ENCODE results near the gene RPL18. TPM values are rescaled to one million over a fixed set of nuclear protein-coding genes. Genes with fewer than 3 reads are reported as not detected.

RPL18 gene
- total and polyA plus RNA-seq, 2 experiments from 2014 or later = 1,898 to 2,011 TPM

DNA sequence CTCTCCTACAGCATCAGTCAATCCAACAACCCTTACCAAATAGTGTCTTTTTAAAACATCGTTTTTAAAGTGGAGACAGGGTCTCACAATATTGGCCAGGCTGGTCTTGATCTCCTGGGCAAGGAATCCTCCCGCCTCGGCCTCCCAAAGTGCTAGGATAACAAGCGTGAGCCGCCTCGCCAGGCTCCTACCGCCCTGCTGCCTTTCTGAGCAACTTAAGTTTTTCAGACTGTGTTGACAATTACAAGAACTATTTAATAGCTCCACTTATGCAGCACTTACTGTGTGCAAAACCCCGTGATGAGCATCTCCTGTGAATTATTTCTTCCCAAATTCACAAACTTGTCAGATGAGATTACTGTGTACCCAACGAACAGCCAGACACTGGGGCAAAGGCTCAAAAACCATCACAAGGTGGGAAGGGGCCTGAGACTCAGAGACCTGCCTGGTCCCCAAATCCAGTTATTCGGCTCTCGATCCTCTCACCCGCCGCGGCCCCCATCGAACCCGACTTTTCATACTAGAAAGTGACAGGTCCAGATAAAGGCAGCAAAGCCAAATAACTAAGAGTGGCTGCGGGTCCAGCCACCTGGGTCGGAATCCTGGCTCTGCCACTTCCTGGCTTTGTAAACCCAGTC is 581 bp downstream of the RPL18 start (continued):
- TF ChIP-seq REST (IDR thresholded peaks at IDR 0.05; ENCODE audit: unreplicated experiment) (no peak), EZH2 (IDR thresholded peaks at IDR 0.05; ENCODE audit: low read depth, unreplicated experiment) (no peak), JUNB (IDR thresholded peaks at IDR 0.05; ENCODE audit: unreplicated experiment) (no peak), ZNF114 (CRISPR knock-in tag; IDR thresholded peaks at IDR 0.05) (no peak), CREB1 (CRISPR knock-in tag; IDR thresholded peaks at IDR 0.05; ENCODE audit: low read depth) (no peak)
- TF ChIP-seq, protein P1, sequence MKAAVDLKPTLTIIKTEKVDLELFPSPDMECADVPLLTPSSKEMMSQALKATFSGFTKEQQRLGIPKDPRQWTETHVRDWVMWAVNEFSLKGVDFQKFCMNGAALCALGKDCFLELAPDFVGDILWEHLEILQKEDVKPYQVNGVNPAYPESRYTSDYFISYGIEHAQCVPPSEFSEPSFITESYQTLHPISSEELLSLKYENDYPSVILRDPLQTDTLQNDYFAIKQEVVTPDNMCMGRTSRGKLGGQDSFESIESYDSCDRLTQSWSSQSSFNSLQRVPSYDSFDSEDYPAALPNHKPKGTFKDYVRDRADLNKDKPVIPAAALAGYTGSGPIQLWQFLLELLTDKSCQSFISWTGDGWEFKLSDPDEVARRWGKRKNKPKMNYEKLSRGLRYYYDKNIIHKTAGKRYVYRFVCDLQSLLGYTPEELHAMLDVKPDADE (IDR thresholded peaks at IDR 0.05) = no peak

DNA sequence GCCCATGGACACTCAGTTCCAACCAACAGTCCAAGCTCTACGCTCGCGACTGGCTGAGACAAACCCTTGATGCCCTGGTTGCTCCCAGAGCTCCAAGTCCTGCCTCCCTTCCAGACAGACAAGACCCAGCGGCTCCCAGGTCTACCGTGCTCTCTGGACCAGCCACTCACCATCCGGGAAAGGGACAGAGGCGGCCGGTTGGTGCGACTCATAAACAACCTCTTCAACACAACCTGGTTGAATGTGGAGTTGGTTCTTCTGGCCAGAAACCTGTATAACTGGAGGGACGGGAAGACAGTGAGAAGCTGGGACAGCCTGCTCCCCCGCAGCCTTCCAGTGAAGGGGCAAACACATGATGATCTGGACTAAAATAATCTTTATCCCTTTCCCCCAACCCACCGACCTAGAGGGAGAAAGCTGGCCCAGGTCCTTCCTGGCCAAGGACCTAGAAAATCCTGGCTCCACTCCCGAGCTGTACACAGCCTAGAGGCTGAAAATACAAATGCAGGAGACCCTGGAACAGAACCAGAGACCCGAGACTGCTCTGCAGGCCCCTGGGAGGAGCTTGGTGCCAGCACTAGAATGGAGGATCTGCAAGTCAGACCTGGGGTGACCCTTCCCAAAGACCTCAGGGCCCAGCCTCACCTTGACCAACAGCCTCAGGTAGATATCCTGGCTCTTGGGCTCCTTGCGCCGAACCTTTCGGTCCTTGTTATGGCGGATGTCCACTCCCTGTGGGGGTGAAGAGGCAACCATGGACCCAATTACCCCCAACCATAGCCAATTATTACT is 1.6 kb downstream of the RPL18 start:
- Mint-ChIP-seq H3K9me3 (no peaks in the 10 kb centered on the region; the same call in 1 of the 3 replicates), H3K27me3 (ENCODE audit: insufficient read depth, low read depth, poor library complexity) (peaks cover 37% of the 10 kb centered on the region), H3K4me3 (peak overlapping the region; percentile 93), H3K4me1 (peaks cover 50% of the 10 kb centered on the region), H3K27ac (peak overlapping the region; percentile 98), H3K36me3 (ENCODE audit: low read depth) (peaks cover 50% of the 10 kb centered on the region)
- H3K27ac ChIP-seq (ENCODE audit: low read depth) = peak overlapping the region; percentile 99
- H3K79me2 ChIP-seq (replicated peaks; ENCODE audit: insufficient read depth) = peaks cover 40% of the 10 kb centered on the region
- peaks cover 21% of the 10 kb centered on the region for H4K20me1 ChIP-seq (replicated peaks; ENCODE audit: insufficient read depth)
- H3K4me1 ChIP-seq (ENCODE audit: insufficient read depth) = peaks cover 39% of the 10 kb centered on the region
- H3K4me3 ChIP-seq = peak overlapping the region; percentile 97
- H3K36me3 ChIP-seq (ENCODE audit: insufficient read depth) = peaks cover 32% of the 10 kb centered on the region
- H3K27me3 ChIP-seq (ENCODE audit: insufficient read depth) = no peaks in the 10 kb centered on the region
- H2AFZ ChIP-seq = no peak overlapping the region
- no peaks in the 10 kb centered on the region for H3K9me2 ChIP-seq (ENCODE audit: insufficient read depth)
- no peak for DNase-seq (ENCODE audit: low spot score)
- peak overlapping the region; percentile 99 for H3K4me2 ChIP-seq
- H3F3A ChIP-seq (replicated peaks; ENCODE audit: low read depth) = peaks cover 52% of the 10 kb centered on the region
- ATAC-seq = no peak
- no peak for TF ChIP-seq JUNB (IDR thresholded peaks at IDR 0.05; ENCODE audit: unreplicated experiment)
- no peak for TF ChIP-seq ZNF114 (CRISPR knock-in tag; IDR thresholded peaks at IDR 0.05)
- TF ChIP-seq, protein P1 (IDR thresholded peaks at IDR 0.05) = no peak
- no peak for TF ChIP-seq EZH2 (IDR thresholded peaks at IDR 0.05; ENCODE audit: low read depth, unreplicated experiment)
- TF ChIP-seq, protein P2, sequence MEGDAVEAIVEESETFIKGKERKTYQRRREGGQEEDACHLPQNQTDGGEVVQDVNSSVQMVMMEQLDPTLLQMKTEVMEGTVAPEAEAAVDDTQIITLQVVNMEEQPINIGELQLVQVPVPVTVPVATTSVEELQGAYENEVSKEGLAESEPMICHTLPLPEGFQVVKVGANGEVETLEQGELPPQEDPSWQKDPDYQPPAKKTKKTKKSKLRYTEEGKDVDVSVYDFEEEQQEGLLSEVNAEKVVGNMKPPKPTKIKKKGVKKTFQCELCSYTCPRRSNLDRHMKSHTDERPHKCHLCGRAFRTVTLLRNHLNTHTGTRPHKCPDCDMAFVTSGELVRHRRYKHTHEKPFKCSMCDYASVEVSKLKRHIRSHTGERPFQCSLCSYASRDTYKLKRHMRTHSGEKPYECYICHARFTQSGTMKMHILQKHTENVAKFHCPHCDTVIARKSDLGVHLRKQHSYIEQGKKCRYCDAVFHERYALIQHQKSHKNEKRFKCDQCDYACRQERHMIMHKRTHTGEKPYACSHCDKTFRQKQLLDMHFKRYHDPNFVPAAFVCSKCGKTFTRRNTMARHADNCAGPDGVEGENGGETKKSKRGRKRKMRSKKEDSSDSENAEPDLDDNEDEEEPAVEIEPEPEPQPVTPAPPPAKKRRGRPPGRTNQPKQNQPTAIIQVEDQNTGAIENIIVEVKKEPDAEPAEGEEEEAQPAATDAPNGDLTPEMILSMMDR (conservative IDR thresholded peaks at IDR 0.05; ENCODE audit: low read depth in 2 of 2) = no peak
- no peak for TF ChIP-seq CREB1 (CRISPR knock-in tag; IDR thresholded peaks at IDR 0.05; ENCODE audit: low read depth)
- TF ChIP-seq POLR2AphosphoS5 (IDR thresholded peaks at IDR 0.05; ENCODE audit: low read depth) = no peak
- no peak for TF ChIP-seq NANOG (IDR thresholded peaks at IDR 0.05; ENCODE audit: borderline replicate concordance)
- no peak for TF ChIP-seq REST (IDR thresholded peaks at IDR 0.05; ENCODE audit: unreplicated experiment)
- TF ChIP-seq STAT1 (IDR thresholded peaks at IDR 0.05; ENCODE audit: unreplicated experiment) = no peak
- TF ChIP-seq ZNF331 (CRISPR knock-in tag; IDR thresholded peaks at IDR 0.05; ENCODE audit: low read depth) = no peak
- TF ChIP-seq EZH2phosphoT487 (IDR thresholded peaks at IDR 0.05; ENCODE audit: unreplicated experiment) = no peak
